RWPE1 (cell line): Measurements from ENCODE around the gene ZIC3.

Experiments
- CTCF ChIA-PET: fragments of 350-600 bp; sonication (Branson Sonifier 250); formaldehyde crosslinking; extraction: SDS; loops from one replicate; lab custom pipeline; 2021; lab: Yijun Ruan, JAX
- POLR2A ChIA-PET: fragments of 400-600 bp; formaldehyde crosslinking; extraction: SDS; loops from one replicate; lab custom pipeline; 2020; ENCODE audit warnings: antibody characterized with exemption; ENCODE audit not compliant: low non-redundant PET; lab: Yijun Ruan, JAX
- DNase-seq: peaks from one replicate; pipeline ENCODE4 v3.0.0; 2012; ENCODE audit warnings: low spot score
- H3K27ac ChIP-seq: fragments of 450-650 bp; 2 replicates; pipeline ENCODE4 v1.5.1; 2017
- CTCF ChIP-seq: fragments of 450-650 bp; conservative IDR thresholded peaks from 2 replicates; pipeline ENCODE4 v1.5.1; 2017; ENCODE audit warnings: low read depth, mild to moderate bottlenecking

ZIC3 gene

GRCh38 chrX:137565921-137566745 lies at the start of gene ZIC3:
Gene ZIC3 (plus strand): TSS chrX:137566127. CDS start chrX:137566692, 565 bp downstream.
- H3K27ac ChIP-seq: no peak within 1 kb of the TSS
- CTCF ChIA-PET: no interaction called here
- TF ChIP-seq CTCF: no peak
- DNase-seq: peak; percentile 49
- POLR2A ChIA-PET: no interaction called here

- ChIA-PET CTCF (no interaction called here), POLR2A (no interaction called here)
- no peak overlapping the region for H3K27ac ChIP-seq
- TF ChIP-seq CTCF: no peak
- DNase-seq: no peak
These were observed 46.5 kb upstream of the ZIC3 start for GRCh38 chrX:137519459-137519858.

GRCh38 chrX:137545711-137546651 lies 19.9 kb upstream of the ZIC3 start:
- CTCF ChIA-PET: no interaction called here
- no peak for TF ChIP-seq CTCF
- POLR2A ChIA-PET: no interaction called here
- DNase-seq: no peak
- no peak overlapping the region for H3K27ac ChIP-seq

GRCh38 chrX:137547291-137547690 lies 18.6 kb upstream of the ZIC3 start:
- no peak for TF ChIP-seq CTCF
- CTCF ChIA-PET: no interaction called here
- H3K27ac ChIP-seq: no peak overlapping the region
- no peak for DNase-seq
- POLR2A ChIA-PET: no interaction called here

- TF ChIP-seq CTCF: no peak
- CTCF ChIA-PET: no interaction called here
- POLR2A ChIA-PET: no interaction called here
- DNase-seq: no peak
- H3K27ac ChIP-seq: no peak overlapping the region
These were observed 17.7 kb upstream of the ZIC3 start for GRCh38 chrX:137548261-137548660.

GRCh38 chrX:137549073-137549472 lies 16.9 kb upstream of the ZIC3 start:
- no peak for TF ChIP-seq CTCF
- CTCF ChIA-PET: no interaction called here
- DNase-seq: no peak
- POLR2A ChIA-PET: no interaction called here
- no peak overlapping the region for H3K27ac ChIP-seq
